ENCODE results near the gene ABCA1. TPM values are rescaled to one million over a fixed set of nuclear protein-coding genes. Genes with fewer than 3 reads are reported as not detected.

Gene ABCA1
- total and polyA plus RNA-seq, 2 of the 4 experiments (the other 2 are of a cell fraction), result 5.8 to 52.2 TPM

GRCh38 chr9:104805441-104805840, 122.5 kb downstream of the ABCA1 start:
- no peak for DNase-seq
- Histone ChIP-seq H2BK5ac (ENCODE audit: low read depth, low read length, poor library complexity, severe bottlenecking) (no peak overlapping the region), H3K9me1 (ENCODE audit: insufficient read depth, low read length) (peaks cover 7% of the 10 kb centered on the region; the same call in 1 of the 2 replicates), H3K27me3 (ENCODE audit: control insufficient read depth, insufficient read depth, low read length) (no peaks in the 10 kb centered on the region), H2AFZ (replicated peaks; ENCODE audit: low read length, poor library complexity) (no peak overlapping the region), H3K79me1 (ENCODE audit: low read depth in 1 of 2, low read length in 2 of 2) (no peaks in the 10 kb centered on the region; a peak in 1 of 4 replicates), H3K4me3 (ENCODE audit: insufficient read depth, low read depth, low read length) (no peak overlapping the region), H3K56ac (ENCODE audit: extremely low read depth, insufficient read depth, low read length) (no peak overlapping the region), H4K5ac (ENCODE audit: low read depth, low read length) (no peak overlapping the region), H3K36me3 (ENCODE audit: control insufficient read depth, insufficient read depth, low read length) (peaks cover 69% of the 10 kb centered on the region), H3K9ac (ENCODE audit: low read depth, low read length) (no peak overlapping the region), H3K4me1 (ENCODE audit: control insufficient read depth, insufficient read depth, low read length) (no peaks in the 10 kb centered on the region), H2AK5ac (ENCODE audit: low read depth, low read length) (no peak overlapping the region), H4K20me1 (ENCODE audit: insufficient read depth, low read length) (0 out of 2 replicates have a peak, but pooled peaks cover under 1% of the 10 kb centered on the region), H2BK20ac (ENCODE audit: low read depth, low read length) (no peak overlapping the region), H2AK9ac (replicated peaks; ENCODE audit: low read depth, low read length, poor library complexity) (no peak overlapping the region), H3K4ac (ENCODE audit: low read depth, low read length) (no peak overlapping the region), H3K23ac (ENCODE audit: low read depth, low read length) (no peak overlapping the region), H3K14ac (replicated peaks; ENCODE audit: low read depth, low read length) (no peak overlapping the region), H4K8ac (ENCODE audit: low read depth in 2 of 2, low read length in 2 of 2) (no peak overlapping the region), H2BK15ac (ENCODE audit: low read depth, low read length) (no peak overlapping the region), H3K9me3 (ENCODE audit: control insufficient read depth, insufficient read depth, low read length) (no peaks in the 10 kb centered on the region), H3K27ac (ENCODE audit: insufficient read depth, low read length) (no peak overlapping the region), H2BK120ac (ENCODE audit: low read depth, low read length) (no peak overlapping the region), H4K91ac (ENCODE audit: insufficient read depth, low read depth, low read length) (no peak overlapping the region), H3K18ac (ENCODE audit: low read depth, low read length) (no peak overlapping the region), H3K4me2 (ENCODE audit: low read depth, low read length) (no peak overlapping the region)
- ATAC-seq (ENCODE audit: low read depth), result no peak
- ChIA-PET CTCF (no interaction called here), POLR2A (ENCODE audit: unreplicated experiment) (no interaction called here)
- intact Hi-C loops (cut with micrococcal nuclease) (no loop called here), in situ Hi-C loops (cut with MboI; ENCODE audit: low sequenced_read_pairs) (no loop called here), dilution Hi-C loops (cut with HindIII; ENCODE audit: low sequenced_read_pairs, unreplicated experiment) (no loop called here)
- no TSS peak for BruUV-seq (replicated peaks)
- WGBS, 2 experiments (ENCODE audit: extremely low coverage in 2 of 2, insufficient read length in 1 of 2), result 100% methylated on average over 2 of the region's 2 CpGs; no CpG with 5 or more reads in 1 of the 2 experiments
- no peak for TF ChIP-seq ELK1 (IDR thresholded peaks at IDR 0.05; ENCODE audit: borderline replicate concordance, low read depth, low read length)
- TF ChIP-seq NFE2L2 (IDR thresholded peaks at IDR 0.05; ENCODE audit: low read depth, low read length), result no peak
